Panc1 (cell line): ENCODE results near the gene CCDC192. TPM values are rescaled to one million over a fixed set of nuclear protein-coding genes. Genes with fewer than 3 reads are reported as not detected.

Source experiments
- ATAC-seq: fragments of 200-7000 bp; cut with Tn5 transposase; 2 replicates; pipeline ENCODE4 v1.9.1; 2020; ENCODE audit warnings: mild to moderate bottlenecking, moderate library complexity
- BruUV-seq: library from RNA; stranded (reverse); fragments of 400-500 nt; replicated peaks from 2 replicates; lab custom pipeline; 2021; lab: Mats Ljungman, UMichigan
- CTCF ChIA-PET: fragments of 300-600 bp; sonication (Branson Sonifier 250); formaldehyde crosslinking; loops from one replicate; lab custom pipeline; 2022; ENCODE audit warnings: antibody characterized with exemption; lab: Charles Lee
- POLR2A ChIA-PET: fragments of 300-600 bp; sonication (Branson Sonifier 250); formaldehyde crosslinking; loops from one replicate; lab custom pipeline; 2022; ENCODE audit warnings: antibody characterized with exemption; lab: Charles Lee
- DNase-seq: peaks from one replicate; pipeline ENCODE4 v3.0.0-alpha.2; 2010; ENCODE audit warnings: low read depth, low spot score
- H3K27ac ChIP-seq: 2 replicates; pipeline ENCODE4 v1.5.1; 2011; ENCODE audit warnings: mild to moderate bottlenecking, low read length, inconsistent platforms
- H3K27me3 ChIP-seq: fragments of 200-500 bp; sonication (Bioruptor generic); 2 replicates; pipeline ENCODE4 v1.6.0; 2014; ENCODE audit warnings: low read length, inconsistent platforms; ENCODE audit not compliant: control insufficient read depth, insufficient read depth
- H3K36me3 ChIP-seq: fragments of 200-500 bp; sonication (Bioruptor generic); 2 replicates; pipeline ENCODE4 v1.5.1; 2014; ENCODE audit warnings: inconsistent platforms, mild to moderate bottlenecking, low read length, moderate library complexity; ENCODE audit not compliant: control insufficient read depth, insufficient read depth
- H3K4me1 ChIP-seq: 2 replicates; pipeline ENCODE4 v1.5.1; 2011; ENCODE audit warnings: inconsistent platforms, mild to moderate bottlenecking, low read length, moderate library complexity; ENCODE audit not compliant: control insufficient read depth, insufficient read depth
- H3K4me3 ChIP-seq, 2 experiments: 2 replicates each; pipeline ENCODE4 v1.5.1; 2011 to 2012; ENCODE audit warnings: low read depth in 2 of 2, low read length in 2 of 2, mild to moderate bottlenecking in 2 of 2, inconsistent platforms in 1 of 2, moderate library complexity in 1 of 2
- H3K9me3 ChIP-seq: fragments of 200-500 bp; sonication (Bioruptor generic); 2 replicates; pipeline ENCODE4 v1.5.1; 2014; ENCODE audit warnings: low read depth, mild to moderate bottlenecking, inconsistent platforms, low read length, moderate library complexity; ENCODE audit not compliant: control insufficient read depth, insufficient read depth
- CTCF ChIP-seq: fragments of 450-650 bp; IDR thresholded peaks from 2 replicates; pipeline ENCODE4 v1.5.1; 2017; ENCODE audit warnings: mild to moderate bottlenecking
- POLR2AphosphoS5 ChIP-seq: IDR thresholded peaks from 2 replicates; pipeline ENCODE4 v1.6.1; 2012; ENCODE audit warnings: mild to moderate bottlenecking, low read depth, low read length, moderate library complexity
- REST ChIP-seq, 2 experiments: IDR thresholded peaks; 2 replicates each; pipeline ENCODE4 v1.6.1; 2011 to 2012; ENCODE audit warnings: low read depth in 2 of 2, control low read depth in 1 of 2, low read length in 1 of 2, mild to moderate bottlenecking in 1 of 2, moderate library complexity in 1 of 2; ENCODE audit not compliant: insufficient read depth in 1 of 2
- SIN3A ChIP-seq: IDR thresholded peaks from 2 replicates; pipeline ENCODE4 v1.6.1; 2012; ENCODE audit warnings: low read depth, mild to moderate bottlenecking, low read length, moderate library complexity, borderline replicate concordance; ENCODE audit not compliant: insufficient read depth
- TCF7L2 ChIP-seq: IDR thresholded peaks from 2 replicates; pipeline ENCODE4 v1.6.1; 2011; ENCODE audit warnings: mild to moderate bottlenecking, low read depth, low read length, inconsistent platforms
- in situ Hi-C: cut with HindIII; loops from 2 replicates; pipeline ENCODE4 v1.10.0; 2016; ENCODE audit warnings: low sequenced_read_pairs, low pct_unique_long_range_greater_than_20kb
- intact Hi-C: fragments of 100-400 bp; cut with micrococcal nuclease; formaldehyde crosslinking; loops from one replicate; pipeline ENCODE4 v1.10.0; 2022; ENCODE audit not compliant: unreplicated experiment
- total RNA-seq: library from RNA; stranded (reverse); gene quantifications from one replicate; pipeline ENCODE4 v1.2.1, GENCODE V29; 2021; ENCODE audit not compliant: unreplicated experiment

Gene CCDC192
- total RNA-seq, 1 experiment from 2014 or later: not detected

- ATAC-seq: no peak
- no peak for DNase-seq
- TF ChIP-seq REST (IDR thresholded peaks at IDR 0.05; ENCODE audit: insufficient read depth in 1 of 2, low read depth in 2 of 2, low read length in 1 of 2): no peak
- no peak for TF ChIP-seq POLR2AphosphoS5
- no peak for TF ChIP-seq SIN3A
- TF ChIP-seq TCF7L2: no peak
- no peak for TF ChIP-seq CTCF
- Histone ChIP-seq H3K4me3 (no peak overlapping the region), H3K9me3 (no peaks in the 10 kb centered on the region), H3K4me1 (no peaks in the 10 kb centered on the region), H3K27ac (no peak overlapping the region), H3K36me3 (no peaks in the 10 kb centered on the region), H3K27me3 (no peaks in the 10 kb centered on the region)
- ChIA-PET POLR2A (no interaction called here), CTCF (no interaction called here)
- no TSS peak for BruUV-seq
- in situ Hi-C loops (no loop called here), intact Hi-C loops (no loop called here)
Observed at GRCh38 chr5:127805448-127805847, 102.3 kb downstream of the CCDC192 start.

GRCh38 chr5:127806776-127807175 lies 103.6 kb downstream of the CCDC192 start:
- no peak overlapping the region for H3K27ac ChIP-seq
- in situ Hi-C loops (no loop called here), intact Hi-C loops (no loop called here)
- ChIA-PET CTCF (interaction anchor here (0.6 kb wide), 1 partner anchor 69 kb away, joined by 4 read pairs; no protein-coding TSS in a partner anchor), POLR2A (no interaction called here)
- H3K27me3 ChIP-seq: no peaks in the 10 kb centered on the region
- ATAC-seq (no peak), DNase-seq (no peak)
- TF ChIP-seq POLR2AphosphoS5 (no peak), SIN3A (no peak), TCF7L2 (no peak), REST (IDR thresholded peaks at IDR 0.05; ENCODE audit: insufficient read depth in 1 of 2, low read depth in 2 of 2, low read length in 1 of 2) (no peak), CTCF (no peak)
- no peaks in the 10 kb centered on the region for H3K4me1 ChIP-seq
- no TSS peak for BruUV-seq
- no peaks in the 10 kb centered on the region for H3K9me3 ChIP-seq
- no peak overlapping the region for H3K4me3 ChIP-seq
- H3K36me3 ChIP-seq: no peaks in the 10 kb centered on the region
